Measurements from ENCODE around the gene ABHD8.

ABHD8 gene

DNA sequence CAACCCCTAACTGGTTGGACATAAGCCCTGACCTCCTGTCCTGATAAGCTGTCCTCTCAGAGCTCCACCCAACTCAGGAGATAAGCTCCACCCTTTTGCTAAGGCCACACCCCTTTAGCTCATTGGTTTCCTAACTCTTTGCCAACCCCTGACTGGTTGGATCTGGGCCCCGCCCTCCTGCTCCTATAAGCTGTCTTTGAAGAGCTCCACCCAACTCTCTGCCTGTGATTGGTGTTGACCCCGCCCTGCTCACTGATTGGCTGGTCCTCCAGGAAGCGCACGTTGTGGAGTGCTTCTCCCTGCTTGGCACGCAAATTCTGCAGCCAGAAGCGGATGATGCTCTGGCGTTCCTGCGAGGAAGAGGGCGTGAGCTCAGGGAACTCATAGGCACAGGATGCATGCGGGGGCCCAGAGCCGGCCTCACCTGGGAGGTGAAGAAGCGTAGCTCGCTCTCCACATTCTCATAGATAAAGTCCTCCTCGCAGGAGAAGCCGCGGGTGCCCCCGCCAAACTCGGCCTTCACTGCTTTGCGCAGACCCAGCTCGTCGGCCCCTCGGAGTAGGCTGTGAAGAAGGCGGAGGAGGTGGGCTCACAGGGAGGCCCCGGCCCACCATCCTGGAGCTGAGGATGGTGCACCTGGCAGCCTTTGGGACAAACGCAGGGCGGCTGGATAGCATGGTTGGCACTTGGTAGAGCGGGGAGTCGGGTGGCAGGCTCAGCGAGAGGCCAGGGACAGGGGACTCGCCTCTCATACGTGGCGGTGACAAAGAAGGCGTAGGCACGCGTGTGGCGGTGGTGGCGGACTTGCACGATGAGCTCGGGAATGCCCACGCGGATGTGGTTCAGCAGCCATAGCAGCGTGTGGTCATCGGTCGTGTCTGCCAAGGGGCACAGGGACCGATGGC is 29.7 kb upstream of the ABHD8 start:
- DNase-seq: no peak

- no peak for DNase-seq
Measured at GRCh38 chr19:17332360-17332676, 29.1 kb upstream of the ABHD8 start.

DNA sequence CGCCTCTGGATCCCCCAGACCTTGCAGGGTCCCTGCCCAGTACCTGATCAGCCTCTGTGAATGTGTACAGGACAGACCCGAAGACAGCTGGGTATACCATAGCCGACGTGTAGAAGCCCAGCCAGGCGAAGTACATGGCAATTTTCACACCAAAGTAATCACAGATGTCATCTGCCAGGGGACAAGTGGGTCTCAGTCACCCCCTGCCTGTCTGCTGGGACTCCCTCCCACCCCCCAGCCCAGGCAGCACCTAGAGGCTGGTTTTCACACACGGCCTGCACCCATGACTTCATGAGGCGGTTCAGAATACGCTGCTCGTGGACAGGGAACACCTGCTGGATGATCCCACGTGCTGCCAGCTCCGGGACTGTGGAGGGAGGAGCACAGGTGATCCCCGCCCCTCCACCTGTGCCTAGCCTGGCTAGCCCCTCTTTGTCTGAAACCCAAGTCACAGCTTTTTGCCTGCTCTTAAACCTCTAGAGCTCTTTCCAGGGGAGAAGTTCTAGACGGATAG is 27.9 kb upstream of the ABHD8 start:
- DNase-seq: no peak

DNA sequence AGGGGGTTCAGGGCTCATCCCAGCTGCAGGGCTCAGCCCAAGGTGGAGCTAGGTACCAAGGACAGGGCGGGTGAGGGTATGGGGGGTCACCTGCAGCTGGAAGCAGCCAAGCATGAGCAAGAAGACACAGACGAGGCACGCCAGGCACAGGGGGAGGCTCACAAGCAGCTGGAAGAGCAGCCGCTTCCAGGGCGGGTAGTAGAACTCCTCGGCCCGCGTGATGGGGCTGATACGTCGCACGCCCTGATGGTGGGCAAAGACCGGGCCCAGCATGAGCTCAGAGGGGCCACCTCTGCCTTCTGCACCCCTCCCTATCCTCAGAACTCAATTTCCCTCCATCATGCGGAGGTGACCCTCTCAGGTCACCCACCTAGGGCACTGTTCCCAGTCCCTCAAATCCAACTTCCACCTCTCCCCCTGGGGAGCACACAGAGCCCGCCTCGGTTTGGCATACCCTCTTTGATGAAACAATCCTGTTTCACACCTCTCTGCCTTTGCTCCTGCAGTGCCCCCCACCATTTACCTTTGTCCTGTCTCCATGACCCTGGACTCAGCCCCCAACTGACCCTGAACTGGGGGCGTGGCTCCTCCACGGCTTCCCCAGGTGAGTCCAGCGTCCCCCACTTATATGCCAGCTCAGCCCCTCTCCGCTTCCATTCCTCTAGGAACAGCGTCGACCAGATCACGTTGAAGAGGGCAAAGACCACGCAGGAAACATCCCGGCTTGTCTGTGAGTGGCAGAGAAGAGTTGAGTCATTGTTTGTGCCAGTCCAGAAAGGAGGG is 27.2 kb upstream of the ABHD8 start:
- no peak for DNase-seq

DNA sequence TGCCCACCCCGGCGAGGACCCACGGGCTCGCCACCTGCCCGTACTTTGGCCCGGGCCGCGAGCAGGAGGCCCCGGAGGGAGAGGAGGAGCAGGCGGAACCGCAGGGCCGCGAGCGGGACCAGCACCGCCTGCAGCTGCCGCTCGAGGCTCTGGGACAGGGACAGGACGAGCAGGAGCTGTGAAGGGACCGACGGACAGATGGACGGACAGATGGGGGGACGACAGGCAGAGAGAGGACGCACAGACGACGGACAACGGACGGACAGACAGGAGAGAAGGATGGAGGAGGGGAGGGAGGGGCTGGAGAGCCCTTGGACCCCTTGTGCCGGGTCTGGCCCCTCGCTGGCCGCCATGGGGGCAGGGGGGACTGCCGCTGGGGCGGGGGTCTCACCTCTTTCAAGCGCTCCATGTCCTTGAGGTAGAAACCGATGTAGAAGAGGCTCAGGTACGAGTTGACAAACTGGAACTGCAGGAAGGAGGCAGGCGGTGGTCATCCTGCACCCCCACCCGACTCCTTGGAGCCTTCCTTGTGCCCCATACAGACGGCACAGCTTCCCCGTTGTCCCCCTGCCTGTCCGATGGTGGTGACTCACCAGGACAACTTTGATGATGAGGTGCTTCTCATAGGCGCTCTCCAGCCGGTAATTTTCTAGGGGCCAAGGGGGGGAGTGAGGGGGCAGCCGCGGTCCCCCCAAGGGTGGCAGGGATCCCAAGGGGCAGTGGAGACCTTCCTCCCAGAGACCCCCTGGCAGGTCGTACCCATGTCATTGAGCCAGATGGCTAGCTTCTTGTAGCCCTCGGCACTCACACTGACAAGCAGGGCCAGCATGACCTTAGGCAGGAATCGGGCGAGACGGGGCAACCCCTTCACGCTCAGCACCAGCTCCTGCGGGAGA is 26.4 kb upstream of the ABHD8 start:
- no peak for DNase-seq

DNA sequence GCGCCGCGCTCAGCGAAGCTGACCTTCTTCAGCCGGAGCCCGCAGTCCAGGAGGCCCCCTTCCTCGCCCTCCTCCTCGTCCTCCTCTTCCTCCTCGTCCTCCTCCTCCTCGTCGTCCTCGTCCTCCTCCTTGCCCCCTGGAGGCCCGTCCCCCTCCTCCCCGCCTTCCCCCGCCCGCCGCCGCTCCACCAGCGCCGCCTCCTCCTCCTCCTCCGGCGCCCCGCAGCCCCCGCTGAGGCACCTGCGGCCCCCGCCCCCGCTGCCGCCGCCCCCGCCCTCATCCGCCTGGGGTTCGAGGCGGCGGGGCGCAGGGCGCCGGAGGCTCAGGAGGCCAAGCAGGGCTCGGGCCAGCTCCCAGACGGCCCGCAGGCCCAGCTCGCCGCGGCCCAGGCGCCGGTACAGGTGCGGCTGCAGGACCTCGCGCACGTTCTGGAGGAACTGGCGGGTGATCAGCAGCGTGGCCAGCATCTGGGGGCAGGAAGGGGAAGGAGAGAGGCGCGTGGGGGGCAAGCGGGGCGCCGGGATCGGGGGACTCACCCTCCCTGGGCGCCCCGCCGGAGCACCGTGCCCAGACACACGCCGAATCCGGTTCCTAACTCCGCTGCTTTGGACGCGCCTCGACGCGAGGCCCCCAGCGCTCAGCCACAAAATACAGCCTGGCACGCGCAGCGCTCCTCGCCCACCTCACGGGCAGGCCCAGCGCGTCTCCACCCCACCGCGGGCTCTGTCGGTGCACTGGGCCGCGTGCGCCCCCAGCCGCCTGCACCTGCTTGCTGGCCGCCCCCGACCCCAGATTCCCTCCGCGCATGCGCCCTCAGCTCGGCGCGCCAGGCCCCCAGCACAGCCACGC is 25.5 kb upstream of the ABHD8 start:
- DNase-seq: no peak

DNA sequence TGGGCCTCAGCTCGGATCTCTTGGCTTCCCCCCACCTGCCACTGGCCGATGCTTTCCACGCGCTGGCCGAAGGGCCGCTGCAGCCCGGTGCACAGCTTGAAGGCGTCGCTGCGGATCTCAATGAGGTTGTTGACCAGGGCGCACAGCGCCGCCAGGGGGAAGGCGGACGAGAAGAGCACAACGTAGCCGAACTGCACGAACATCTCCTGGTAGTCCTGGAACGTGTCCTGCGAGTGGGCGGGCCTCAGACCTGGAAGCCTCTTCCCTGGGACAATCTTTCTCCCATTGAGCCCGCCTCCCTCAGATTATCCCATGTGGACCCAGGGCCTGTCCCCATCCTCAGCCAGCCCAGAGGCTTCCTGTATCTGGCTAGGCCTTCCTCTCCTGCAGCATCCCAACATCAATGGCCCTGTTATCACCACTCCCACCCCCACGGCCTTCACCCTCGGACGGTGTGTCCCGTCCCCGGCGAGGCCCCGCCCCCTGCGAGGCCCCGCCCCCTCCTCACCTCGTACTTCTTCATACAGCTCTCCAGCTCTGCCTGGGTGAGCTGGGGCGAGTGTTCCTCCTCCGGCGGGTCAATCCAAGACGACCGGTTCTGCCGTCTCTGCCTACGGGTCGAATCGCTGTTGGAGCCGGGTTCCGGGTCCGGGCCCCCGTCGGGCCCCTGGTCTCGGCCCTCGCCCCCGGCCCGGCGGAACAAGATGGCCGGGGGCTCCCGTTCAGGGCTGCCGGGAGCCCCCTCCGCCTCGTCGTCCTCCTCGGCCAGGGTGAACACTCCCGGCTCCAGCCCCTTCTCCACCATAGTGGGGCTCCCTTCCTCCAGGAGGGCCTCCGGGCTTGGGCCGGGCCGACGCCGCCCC is 24.7 kb upstream of the ABHD8 start:
- peak; percentile 44 for DNase-seq

DNA sequence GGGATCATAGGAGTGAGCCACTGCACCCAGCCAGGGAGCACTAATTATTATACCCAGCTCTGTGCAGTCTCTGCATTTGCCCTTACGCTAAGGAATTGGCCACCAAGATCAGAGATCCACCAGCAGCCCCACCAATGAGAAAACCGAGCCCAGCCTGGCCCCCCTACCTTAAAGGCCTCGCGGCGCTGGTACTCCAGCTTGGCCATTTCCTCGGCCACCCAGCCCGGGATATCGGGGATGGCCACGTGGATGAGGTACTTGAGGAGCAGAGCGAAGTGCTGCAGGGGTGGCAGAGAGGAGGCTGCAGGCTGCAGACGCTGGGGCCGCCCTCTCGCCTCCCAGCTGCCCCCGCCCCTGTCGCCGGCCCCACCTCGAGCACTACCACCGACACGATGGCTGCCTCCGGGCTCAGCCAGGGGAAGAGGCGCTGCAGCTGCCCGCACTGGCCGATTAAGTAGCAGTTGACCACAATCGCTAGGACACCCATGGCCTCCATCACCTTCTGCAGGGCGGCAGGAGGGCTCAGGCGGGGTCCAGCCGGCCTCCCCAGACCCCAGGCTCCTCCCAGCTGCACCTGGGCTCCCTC is 23.9 kb upstream of the ABHD8 start:
- DNase-seq: no peak

DNA sequence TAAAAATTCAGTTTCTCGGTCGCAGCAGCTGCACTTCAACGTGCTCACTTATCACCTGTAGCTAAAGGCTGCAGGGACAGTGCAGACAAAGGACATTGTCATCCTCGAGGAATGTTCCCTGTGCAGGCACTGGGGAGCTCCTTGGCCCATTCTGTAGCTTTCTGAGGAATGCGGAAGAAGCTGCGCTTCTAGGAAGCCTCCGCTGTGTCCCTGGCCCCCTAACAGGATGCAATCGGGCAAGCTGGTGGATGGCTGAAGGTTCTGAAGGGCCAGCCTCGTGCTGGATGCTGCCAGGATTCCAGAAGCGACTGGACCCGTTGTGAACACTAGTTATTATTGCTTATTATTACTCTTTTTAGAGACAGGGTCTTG is 23.4 kb upstream of the ABHD8 start:
- DNase-seq: no peak

DNA sequence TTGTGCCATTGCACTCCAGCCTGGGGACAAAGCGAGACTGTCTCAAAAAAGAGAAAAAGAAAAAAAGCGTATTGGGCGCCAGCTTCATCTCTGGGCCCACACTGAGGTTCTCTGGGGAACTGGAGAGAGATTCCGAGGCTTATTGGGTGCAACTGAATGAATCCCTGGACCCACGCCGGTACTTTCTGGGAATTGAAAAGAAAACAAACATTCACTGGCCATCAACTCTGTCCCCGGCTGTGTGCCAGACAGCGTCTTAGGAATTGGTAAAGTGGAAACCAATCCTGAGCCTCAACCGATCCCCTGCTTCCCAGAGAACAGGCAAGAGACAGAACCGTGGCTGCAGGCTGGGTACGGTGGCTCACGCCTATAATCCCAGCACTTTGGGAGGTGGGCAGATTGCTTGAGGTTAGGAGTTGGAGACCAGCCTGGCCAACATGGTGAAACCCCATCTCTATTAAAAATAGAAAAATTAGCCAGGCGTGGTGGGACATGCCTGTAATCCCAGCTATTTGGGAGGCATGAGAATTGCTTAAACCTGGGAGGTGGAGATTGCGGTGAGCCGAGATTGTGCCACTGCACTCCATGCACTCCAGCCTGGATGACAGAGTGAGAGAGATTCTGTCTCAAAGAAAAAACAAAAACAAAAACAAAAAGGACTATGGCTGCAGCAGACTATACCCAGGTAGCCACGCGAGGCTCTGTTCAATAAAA is 22.8 kb upstream of the ABHD8 start:
- no peak for DNase-seq

- DNase-seq: no peak
Measured at GRCh38 chr19:17325133-17325532, 21.9 kb upstream of the ABHD8 start.

DNA sequence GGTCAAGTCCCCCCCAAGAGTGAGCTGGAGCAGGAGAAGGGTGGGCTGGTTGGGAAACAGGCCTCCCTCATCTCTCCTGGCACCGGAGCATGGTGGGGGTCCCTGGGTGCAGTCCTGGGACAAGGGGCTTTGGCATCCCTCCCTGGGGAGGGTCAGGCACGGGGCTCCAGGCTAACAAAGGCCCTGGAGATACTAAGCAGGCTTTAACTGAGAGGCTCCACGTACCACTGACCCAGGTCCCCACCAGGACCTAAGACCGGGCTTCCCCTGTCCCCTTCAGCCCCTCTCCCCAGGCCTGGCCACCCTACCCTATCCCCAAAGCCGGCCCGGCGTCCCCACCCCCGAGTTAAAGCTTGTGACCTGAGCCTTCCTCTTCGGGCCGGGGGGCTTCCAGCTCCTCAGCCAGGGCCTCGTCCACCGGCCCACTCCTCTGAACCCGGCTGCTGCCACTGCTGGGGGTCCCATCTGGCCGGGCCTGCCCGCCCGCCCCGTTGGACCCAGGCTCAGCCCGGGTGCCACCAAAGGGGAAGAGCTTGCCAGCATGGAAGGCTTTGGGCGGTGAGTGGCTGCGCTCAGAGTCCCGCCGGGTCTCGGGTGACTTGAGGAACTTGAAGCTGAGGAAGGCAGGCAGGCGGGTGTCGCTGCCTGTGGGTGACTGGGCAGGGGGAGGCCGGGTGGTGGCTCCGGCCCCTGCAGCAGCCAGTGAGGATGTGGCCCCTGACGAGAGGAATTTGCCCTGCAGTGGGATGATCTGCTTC is 21.3 kb upstream of the ABHD8 start:
- DNase-seq: no peak

GRCh38 chr19:17323964-17324332 is 20.7 kb upstream of the ABHD8 start:
- no peak for DNase-seq

DNA sequence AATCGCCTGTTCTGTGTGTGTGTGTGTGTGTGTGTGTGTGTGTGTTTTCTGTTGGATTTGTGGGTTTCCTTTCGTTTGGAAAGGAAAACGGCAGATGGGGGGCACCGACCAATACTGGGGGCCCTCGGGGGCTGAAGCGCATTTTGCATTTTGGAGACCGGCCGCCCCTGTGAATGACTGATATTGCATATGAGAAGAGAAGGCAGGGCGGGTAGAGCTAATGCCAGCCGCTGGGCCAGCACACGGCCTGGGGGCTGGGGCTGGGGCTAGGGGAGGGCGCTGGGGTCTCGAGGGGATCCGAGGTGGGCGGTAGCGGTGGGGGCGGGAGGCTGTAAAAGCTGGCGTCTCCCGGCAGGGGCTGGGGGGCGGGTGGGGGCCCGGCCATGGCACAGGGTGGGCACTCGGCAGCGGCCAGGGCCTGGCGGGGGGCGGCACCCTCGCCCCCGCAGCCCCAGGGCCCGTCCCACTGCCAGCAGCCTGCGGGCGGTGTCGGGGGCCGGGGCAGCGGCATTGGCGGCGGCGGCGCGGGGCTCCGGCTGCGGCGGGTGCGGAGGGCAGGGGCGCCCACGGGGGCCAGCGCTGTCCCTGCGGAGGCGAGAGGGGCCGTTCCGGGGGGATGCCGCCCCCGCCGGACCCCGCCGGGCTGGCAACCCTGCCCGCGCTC is 20.2 kb upstream of the ABHD8 start:
- DNase-seq: no peak

DNA sequence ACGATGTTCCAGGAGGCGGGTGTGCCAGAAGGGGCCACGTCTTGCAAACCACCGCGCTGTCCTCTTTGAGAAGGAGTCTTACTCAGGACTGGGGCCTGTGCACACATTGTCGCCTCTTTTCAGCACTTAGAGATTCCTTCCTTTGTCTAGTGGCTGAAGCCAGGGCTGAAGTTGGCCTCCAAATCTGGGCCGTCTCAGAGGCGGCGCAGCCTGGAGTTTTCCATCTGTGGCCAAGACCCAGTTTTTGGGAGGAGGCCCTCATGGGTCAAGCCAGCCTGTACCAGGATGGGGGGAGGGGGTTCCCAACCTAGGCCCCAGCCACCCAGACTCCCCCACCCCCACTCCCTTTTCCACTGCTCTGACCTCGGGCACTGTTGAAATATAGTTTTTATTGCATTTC is 19.6 kb upstream of the ABHD8 start:
- no peak for DNase-seq

- no peak for DNase-seq
Measured at GRCh38 chr19:17321655-17322489, 18.6 kb upstream of the ABHD8 start.

- DNase-seq: no peak
Measured at GRCh38 chr19:17320435-17320834, 17.2 kb upstream of the ABHD8 start.
